ENCODE results near the gene C6orf141.

- TF ChIP-seq CTCF (IDR thresholded peaks at IDR 0.05; ENCODE audit: insufficient read depth, low read length) (no peak), REST (IDR thresholded peaks at IDR 0.05; ENCODE audit: insufficient replicate concordance, low read depth) (no peak), GABPA (IDR thresholded peaks at IDR 0.05; ENCODE audit: low read depth) (no peak)
These were observed 34.3 kb upstream of the C6orf141 start for GRCh38 chr6:49516147-49516505.

Data from HL-60 (cell line).